GM19455 (cell line): ENCODE measurements around the gene ABCB8.
A peak's percentile ranks its signal among the peaks of the same experiment; 100 is the strongest.

Source experiments
- ATAC-seq: cut with Tn5 transposase; IDR thresholded peaks from one replicate; pipeline ENCODE4 v1.9.1; 2021; ENCODE audit not compliant: unreplicated experiment

The ABCB8 gene

GRCh38 chr7:151056666-151057505 is 28.6 kb downstream of the ABCB8 start:
- no peak for ATAC-seq

DNA sequence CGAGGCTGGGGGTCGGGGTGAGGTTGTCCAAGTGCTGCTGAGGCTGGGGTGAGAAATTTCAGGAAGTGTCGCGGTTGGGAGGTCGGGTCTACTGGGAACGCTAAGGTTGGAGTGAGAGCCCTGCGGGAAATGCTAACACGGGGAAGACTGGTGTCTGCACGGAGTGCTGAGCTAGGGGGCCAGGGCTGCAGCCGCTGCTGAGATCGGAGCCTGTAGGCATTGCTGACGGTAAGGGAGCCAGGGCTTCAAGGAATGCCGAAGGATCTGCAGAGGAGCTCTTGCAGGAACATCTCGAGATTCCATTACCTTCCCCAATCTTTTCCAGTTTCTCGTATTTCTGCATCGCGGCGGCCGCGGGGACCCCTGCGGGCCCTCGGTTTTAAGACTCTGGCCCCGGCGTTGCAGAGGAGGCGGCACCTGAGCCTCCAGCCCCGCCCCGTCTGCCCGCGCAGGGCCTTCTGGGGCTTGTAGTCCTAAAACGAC is 29.3 kb downstream of the ABCB8 start, which contains the start of gene CDK5:
CDK5 (minus strand) TSS at position 392 of the 483 bp plus-strand sequence; CDS start at position 343, 49 bp downstream.
- ATAC-seq = peak; percentile 16

DNA sequence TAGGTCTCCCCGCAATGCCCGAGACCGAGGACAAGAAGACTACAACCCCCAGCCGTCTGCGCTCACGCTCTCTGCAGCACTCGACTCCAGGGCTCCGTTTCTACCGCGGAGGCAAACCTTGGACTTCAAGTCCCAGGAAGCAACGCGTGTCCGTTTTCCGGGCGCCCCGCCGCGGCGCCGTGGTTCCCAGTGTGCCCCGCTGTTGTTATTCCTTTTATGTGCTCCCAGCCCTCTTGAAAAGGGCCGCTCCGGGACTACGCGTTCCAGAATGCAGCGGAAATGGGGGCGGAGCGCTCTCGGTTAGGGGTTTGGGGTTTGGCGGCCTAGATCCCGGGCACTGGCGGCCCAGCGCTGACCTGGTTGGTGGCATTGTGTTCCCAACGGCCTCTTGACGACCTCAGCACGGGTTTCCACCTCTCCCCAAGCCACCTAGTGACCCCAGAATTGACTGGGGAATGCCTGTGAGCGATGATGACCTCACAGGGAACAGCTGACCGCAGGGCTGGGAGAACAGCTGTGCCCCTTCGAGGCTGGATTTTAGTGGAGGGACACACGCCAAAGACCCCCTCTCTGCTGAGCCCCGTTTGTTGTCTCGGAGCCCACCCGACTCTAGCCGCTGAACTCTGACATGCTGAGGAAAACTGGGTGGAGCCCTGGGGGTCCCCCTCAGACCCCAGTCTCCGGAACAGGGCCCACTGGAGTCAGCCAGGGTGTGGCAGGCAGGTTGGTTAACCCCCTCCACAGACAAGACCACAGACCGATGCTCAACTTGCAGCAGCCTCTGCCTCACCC is 29.9 kb downstream of the ABCB8 start:
- peak; percentile 88 for ATAC-seq

GRCh38 chr7:151058781-151059366 is 30.6 kb downstream of the ABCB8 start:
- ATAC-seq = no peak

- peak; percentile 29 for ATAC-seq
Observed at GRCh38 chr7:151059367-151060112, 31.3 kb downstream of the ABCB8 start, which contains the start of gene SLC4A2. SLC4A2 (plus strand) TSS chr7:151059589; CDS start chr7:151061988, 2,399 bp downstream.

- no peak for ATAC-seq
Observed at GRCh38 chr7:151060113-151060415, 31.8 kb downstream of the ABCB8 start.

- ATAC-seq = no peak
Observed at GRCh38 chr7:151060416-151061212, 32.4 kb downstream of the ABCB8 start.

GRCh38 chr7:151061213-151062110 is 33.2 kb downstream of the ABCB8 start:
- ATAC-seq = no peak

DNA sequence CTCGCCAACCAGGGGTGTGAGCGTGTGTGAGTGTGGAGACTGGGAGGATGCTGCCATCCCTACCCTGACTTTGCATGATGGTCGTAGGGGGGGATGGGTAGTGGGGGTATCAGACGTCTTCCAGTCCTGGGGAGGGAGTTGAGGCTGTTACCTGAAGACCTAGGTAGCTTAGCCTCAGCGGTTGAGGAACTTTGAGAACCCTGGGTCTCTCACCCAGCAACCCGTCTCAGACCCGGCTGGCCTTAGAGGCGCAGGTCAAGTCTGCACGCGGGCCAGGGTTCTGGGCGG is 33.8 kb downstream of the ABCB8 start:
- ATAC-seq = no peak

DNA sequence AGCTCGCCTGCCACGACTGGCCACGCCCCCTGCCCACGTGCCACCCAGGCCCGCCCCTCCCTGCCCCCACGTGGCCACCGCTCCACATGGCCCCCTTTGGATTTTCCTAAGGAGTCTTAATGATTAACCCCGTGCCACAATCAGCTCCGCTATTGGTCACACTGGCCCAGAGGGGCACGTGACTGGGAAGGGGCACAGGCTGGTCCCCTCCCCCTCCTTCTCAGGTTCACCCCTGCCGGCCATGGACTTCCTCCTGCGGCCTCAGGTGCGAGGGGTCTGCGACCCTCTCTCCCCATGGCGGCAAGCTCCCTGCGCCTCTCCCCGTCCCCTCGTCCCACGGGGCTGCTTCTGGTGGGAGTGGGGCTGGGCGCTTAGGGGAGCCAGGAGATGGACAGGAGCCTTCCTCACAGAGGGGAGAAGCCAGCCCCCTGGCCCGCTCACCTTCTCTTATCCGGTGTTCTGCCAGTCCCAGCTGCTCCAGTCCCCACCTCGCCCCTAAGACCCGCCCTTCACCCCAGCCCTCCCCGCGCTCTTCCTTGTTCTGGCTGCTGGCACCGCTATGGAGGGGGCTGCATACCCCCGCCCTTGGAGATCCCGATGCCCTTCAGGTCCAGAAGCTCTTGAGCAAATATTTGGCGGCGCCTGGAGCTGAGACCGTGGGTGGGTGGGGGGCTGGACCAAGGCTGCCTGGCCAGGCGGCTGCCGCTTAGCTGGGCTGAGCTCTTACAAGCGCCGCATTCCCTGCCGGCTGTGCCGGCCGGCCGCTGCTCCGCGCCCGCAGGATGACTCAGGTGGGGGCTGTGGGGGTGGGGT is 34.4 kb downstream of the ABCB8 start:
- ATAC-seq = no peak

DNA sequence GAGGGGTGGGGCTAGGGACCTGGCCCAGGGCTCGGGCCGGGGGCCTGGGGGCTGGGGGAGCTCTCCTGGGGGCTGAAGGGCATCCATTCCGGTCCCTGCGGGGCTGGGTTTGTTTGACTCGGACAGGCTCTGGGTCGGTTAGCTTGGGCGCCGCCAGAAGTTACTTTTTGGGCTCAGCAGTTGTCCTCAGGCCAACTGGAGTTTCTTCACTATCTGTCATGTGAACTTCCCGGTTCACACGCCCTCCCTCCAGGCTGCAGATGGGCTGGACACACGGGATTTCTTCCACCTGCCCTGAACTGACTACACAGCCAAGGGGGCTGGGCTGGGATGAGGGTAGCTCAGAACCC is 34.9 kb downstream of the ABCB8 start:
- ATAC-seq = no peak

DNA sequence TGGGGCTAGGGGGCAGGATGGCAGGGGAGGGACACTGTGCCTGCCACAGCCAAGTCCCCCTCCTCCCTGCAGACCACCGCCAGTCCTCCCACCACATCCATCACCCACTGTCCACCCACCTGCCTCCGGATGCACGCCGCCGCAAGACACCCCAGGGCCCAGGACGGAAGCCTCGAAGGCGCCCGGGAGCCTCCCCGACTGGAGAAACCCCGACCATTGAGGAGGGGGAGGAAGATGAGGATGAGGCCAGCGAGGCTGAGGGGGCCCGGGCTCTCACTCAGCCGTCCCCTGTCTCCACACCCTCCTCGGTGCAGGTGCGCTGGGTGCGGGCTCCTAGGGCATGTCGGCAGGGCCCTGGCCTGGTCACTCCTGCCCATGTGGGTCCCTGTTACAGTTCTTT is 36.2 kb downstream of the ABCB8 start:
- ATAC-seq = no peak

DNA sequence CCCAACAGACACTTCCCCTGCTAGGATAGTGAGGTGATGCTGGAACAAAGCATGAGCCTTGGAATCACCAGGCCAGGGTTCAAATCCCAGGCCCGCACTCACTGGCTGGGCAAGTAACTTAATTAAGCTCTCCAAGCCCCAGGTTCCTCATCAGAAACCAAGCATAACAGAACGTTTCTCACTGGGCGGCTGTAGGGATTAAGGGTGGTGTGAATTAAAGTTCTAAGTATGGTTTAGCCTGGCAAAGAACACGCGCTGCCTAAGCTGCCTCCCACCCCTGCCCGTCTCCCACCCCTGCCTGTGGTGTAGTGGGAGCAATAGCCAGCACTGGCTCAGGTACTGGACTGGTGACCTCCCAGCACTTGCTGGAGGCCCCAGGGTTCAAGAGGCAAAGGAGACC is 36.7 kb downstream of the ABCB8 start:
- ATAC-seq = no peak

DNA sequence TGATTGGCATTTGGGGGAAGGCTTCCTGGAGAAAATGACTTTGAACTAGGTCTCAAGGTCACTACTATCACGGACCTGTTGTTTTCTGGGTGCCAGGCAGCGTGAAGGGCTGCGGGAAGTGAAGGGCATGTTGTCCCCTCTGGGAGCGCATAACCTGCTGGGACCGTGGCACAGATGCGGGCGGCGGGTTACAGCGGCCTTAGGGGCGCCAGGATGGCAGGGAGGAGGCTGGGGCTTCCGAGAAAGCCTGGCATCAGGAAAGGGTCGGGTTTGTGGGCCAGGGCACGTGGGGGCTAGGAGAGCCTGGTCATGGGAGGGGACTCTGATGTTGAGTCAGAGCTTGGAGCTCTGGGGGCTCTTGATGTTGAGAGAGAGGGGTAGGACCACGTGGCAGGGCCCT is 37.3 kb downstream of the ABCB8 start:
- ATAC-seq = no peak

DNA sequence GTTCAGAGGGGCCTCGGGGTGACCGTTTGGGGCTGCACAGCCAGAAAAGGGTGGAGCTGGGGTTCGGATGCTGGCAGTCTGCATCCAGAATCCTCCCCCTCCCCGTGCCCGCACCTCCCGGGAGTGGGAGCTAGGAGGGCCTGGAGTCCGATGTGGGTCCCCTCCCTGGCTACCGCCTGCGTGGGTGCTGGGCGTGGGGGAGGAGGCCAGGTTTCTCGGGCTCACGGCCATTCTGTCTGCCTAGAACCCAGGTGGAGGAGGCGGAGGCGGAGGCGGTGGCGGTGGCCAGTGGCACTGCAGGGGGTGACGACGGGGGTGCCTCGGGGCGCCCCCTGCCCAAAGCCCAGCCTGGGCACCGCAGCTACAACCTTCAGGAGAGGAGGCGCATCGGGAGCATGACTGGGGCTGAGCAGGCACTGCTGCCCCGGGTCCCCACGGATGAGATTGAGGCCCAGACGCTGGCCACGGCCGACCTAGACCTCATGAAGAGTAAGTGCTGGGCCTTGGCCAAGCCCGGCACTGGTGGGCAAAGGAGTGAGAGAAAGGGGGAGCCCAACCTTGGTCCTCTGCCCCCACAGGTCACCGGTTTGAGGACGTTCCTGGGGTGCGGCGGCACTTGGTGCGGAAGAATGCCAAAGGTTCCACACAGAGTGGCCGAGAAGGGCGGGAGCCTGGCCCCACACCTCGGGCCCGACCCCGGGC is 38.2 kb downstream of the ABCB8 start:
- ATAC-seq = no peak

DNA sequence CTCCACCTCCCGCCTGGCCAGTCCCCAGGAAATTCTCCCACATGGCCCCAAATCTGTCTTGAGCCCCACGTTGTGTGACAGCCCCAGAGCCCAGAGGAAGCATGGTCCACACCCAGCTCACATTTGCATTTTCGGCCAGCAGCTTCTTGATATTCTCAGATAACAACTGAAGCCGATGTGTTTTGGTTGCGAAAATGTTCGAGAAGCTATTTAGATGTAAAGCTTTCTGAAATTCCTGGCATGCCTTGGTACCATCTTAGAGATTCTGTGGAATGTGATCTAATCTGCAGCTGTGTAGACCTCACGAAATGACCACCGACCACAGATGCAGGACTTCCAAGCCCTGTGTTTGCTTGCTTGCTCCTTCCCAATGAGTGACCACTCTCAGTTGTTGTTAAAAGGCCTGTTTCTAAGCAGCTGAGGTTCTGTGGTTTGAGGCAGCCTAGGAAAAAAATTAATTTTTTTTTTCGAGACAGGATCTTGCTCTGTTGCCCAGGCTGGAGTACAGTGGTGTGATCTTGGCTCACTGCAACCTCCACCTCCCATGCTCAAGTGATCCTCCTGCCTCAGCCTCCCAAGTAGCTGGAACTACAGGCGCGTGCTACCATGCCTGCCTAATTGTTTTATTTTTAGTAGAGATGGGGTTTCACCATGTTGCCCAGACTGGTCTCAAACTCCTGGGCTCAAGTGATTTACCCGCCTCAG is 40.0 kb downstream of the ABCB8 start:
- ATAC-seq = no peak

GRCh38 chr7:151069841-151070573 is 41.8 kb downstream of the ABCB8 start:
- no peak for ATAC-seq
